DOHH2 (cell line): ENCODE measurements around the gene NUP93.

Source experiments
- H3F3A ChIP-seq: fragments of 200-600 bp; sonication (generic), shearing (Covaris generic); 2 replicates; pipeline ENCODE4 v1.6.0; 2016; ENCODE audit warnings: antibody characterized with exemption, mild to moderate bottlenecking; ENCODE audit not compliant: control insufficient read depth, insufficient read depth
- H3K27ac ChIP-seq: fragments of 200-600 bp; sonication (generic); 2 replicates; pipeline ENCODE4 v1.5.1; 2014; ENCODE audit warnings: low read depth, mild to moderate bottlenecking, low read length, moderate library complexity
- H3K27me3 ChIP-seq: fragments of 200-600 bp; sonication (generic); 2 replicates; pipeline ENCODE4 v1.6.1; 2014; ENCODE audit warnings: mild to moderate bottlenecking, low read length, mixed read lengths; ENCODE audit not compliant: control insufficient read depth
- H3K36me3 ChIP-seq: fragments of 200-600 bp; sonication (generic); 2 replicates; pipeline ENCODE4 v1.6.1; 2014; ENCODE audit warnings: mild to moderate bottlenecking, low read length, moderate library complexity, mixed read lengths; ENCODE audit not compliant: control insufficient read depth
- H3K4me1 ChIP-seq: fragments of 200-600 bp; sonication (generic); 2 replicates; pipeline ENCODE4 v1.6.1; 2014; ENCODE audit warnings: mild to moderate bottlenecking, low read length, mixed read lengths; ENCODE audit not compliant: control insufficient read depth
- H3K4me2 ChIP-seq: fragments of 200-600 bp; sonication (generic); 2 replicates; pipeline ENCODE4 v1.6.0; 2014; ENCODE audit warnings: mild to moderate bottlenecking, low read length, moderate library complexity
- H3K4me3 ChIP-seq: fragments of 200-600 bp; sonication (generic); 2 replicates; pipeline ENCODE4 v1.5.1; 2014; ENCODE audit warnings: mild to moderate bottlenecking, low read length, mixed read lengths
- H3K79me2 ChIP-seq: fragments of 200-600 bp; sonication (generic); 2 replicates; pipeline ENCODE4 v1.6.1; 2014; ENCODE audit warnings: mild to moderate bottlenecking, low read length, mixed read lengths; ENCODE audit not compliant: control insufficient read depth
- H3K9me2 ChIP-seq: fragments of 200-600 bp; sonication (generic); replicated peaks from 2 replicates; pipeline ENCODE4 v1.6.1; 2014; ENCODE audit warnings: mild to moderate bottlenecking, low read length, mixed read lengths; ENCODE audit not compliant: control insufficient read depth
- H3K9me3 ChIP-seq: fragments of 200-600 bp; sonication (generic); 2 replicates; pipeline ENCODE4 v1.6.1; 2014; ENCODE audit warnings: antibody characterized with exemption, low read length, mixed read lengths; ENCODE audit not compliant: control insufficient read depth, insufficient read depth
- H4K20me1 ChIP-seq: fragments of 200-600 bp; sonication (generic); 2 replicates; pipeline ENCODE4 v1.6.0; 2014; ENCODE audit warnings: low read depth, mild to moderate bottlenecking, antibody characterized with exemption, low read length, moderate library complexity; ENCODE audit not compliant: control insufficient read depth, insufficient read depth
- EZH2phosphoT487 ChIP-seq: fragments of 200-600 bp; sonication (generic); IDR thresholded peaks from 2 replicates; pipeline ENCODE4 v1.6.1; 2017; ENCODE audit warnings: borderline replicate concordance, mild to moderate bottlenecking, antibody characterized with exemption, low read length, moderate library complexity, mixed read lengths
- TF ChIP-seq, protein P1 (sequence below): fragments of 200-600 bp; sonication (generic); IDR thresholded peaks from one replicate; pipeline ENCODE4 v1.5.1; 2014; ENCODE audit warnings: antibody characterized with exemption, mild to moderate bottlenecking, low read depth, low read length; ENCODE audit not compliant: poor library complexity, severe bottlenecking

The NUP93 gene

GRCh38 chr16:56683424-56684172, 46.3 kb upstream of the NUP93 start:
- no peaks in the 10 kb centered on the region for H3K9me3 ChIP-seq
- no peak overlapping the region for H3K4me3 ChIP-seq
- H3K27ac ChIP-seq: no peak overlapping the region
- no peaks in the 10 kb centered on the region for H3K36me3 ChIP-seq
- H3K27me3 ChIP-seq: peaks cover 19% of the 10 kb centered on the region
- H3F3A ChIP-seq: no peaks in the 10 kb centered on the region
- no peak overlapping the region for H3K4me2 ChIP-seq
- H3K4me1 ChIP-seq: peaks cover 14% of the 10 kb centered on the region
- no peaks in the 10 kb centered on the region for H4K20me1 ChIP-seq
- H3K79me2 ChIP-seq: no peaks in the 10 kb centered on the region
- TF ChIP-seq, protein P1, sequence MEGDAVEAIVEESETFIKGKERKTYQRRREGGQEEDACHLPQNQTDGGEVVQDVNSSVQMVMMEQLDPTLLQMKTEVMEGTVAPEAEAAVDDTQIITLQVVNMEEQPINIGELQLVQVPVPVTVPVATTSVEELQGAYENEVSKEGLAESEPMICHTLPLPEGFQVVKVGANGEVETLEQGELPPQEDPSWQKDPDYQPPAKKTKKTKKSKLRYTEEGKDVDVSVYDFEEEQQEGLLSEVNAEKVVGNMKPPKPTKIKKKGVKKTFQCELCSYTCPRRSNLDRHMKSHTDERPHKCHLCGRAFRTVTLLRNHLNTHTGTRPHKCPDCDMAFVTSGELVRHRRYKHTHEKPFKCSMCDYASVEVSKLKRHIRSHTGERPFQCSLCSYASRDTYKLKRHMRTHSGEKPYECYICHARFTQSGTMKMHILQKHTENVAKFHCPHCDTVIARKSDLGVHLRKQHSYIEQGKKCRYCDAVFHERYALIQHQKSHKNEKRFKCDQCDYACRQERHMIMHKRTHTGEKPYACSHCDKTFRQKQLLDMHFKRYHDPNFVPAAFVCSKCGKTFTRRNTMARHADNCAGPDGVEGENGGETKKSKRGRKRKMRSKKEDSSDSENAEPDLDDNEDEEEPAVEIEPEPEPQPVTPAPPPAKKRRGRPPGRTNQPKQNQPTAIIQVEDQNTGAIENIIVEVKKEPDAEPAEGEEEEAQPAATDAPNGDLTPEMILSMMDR: no peak
- no peak for TF ChIP-seq EZH2phosphoT487
- H3K9me2 ChIP-seq: no peaks in the 10 kb centered on the region

DNA sequence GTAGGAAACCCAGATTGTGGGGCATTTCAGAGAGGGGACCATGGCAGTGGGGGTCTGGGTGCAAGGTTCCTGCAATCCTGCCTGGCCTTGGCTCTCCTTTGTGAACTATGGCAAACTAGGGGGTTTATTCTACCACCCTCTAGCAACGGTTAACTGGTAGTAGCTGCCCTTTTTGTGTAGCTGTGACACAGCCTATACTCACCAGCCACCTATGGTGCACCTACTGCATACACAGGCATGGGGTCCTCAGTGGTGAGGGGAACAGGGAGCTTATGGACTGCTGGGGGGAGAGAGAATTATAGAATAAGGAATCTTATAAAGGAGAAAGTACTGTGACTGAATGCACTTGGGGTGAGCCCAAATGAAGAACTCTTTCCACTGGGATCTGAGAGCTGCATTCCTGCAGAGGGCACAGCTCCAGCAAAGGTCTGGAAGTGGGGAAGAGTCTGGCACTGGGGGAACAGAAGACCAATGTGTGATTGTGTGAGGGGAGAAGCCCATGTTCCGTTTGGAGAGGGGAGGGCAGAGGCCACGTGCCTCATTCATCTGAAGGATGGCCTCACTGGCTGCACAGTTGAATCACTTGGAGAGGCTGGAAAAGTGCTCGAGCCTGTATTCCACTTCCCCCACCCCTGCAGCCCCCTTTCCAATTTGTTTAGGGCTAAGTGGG, 45.5 kb upstream of the NUP93 start:
- Histone ChIP-seq H3F3A (no peaks in the 10 kb centered on the region), H3K36me3 (no peaks in the 10 kb centered on the region), H3K27ac (no peak overlapping the region), H3K4me1 (peaks cover 14% of the 10 kb centered on the region), H3K79me2 (no peaks in the 10 kb centered on the region), H3K27me3 (peaks cover 25% of the 10 kb centered on the region), H3K9me3 (no peaks in the 10 kb centered on the region), H3K4me3 (no peak overlapping the region), H3K9me2 (no peaks in the 10 kb centered on the region), H4K20me1 (no peaks in the 10 kb centered on the region), H3K4me2 (no peak overlapping the region)
- no peak for TF ChIP-seq EZH2phosphoT487
- TF ChIP-seq, protein P1: no peak

GRCh38 chr16:56684926-56685590, 44.9 kb upstream of the NUP93 start:
- H3K4me2 ChIP-seq: no peak overlapping the region
- H3K9me2 ChIP-seq: no peaks in the 10 kb centered on the region
- H3K36me3 ChIP-seq: no peaks in the 10 kb centered on the region
- no peaks in the 10 kb centered on the region for H3K79me2 ChIP-seq
- no peak overlapping the region for H3K4me3 ChIP-seq
- TF ChIP-seq, protein P1: no peak
- TF ChIP-seq EZH2phosphoT487: no peak
- peaks cover 14% of the 10 kb centered on the region for H3K4me1 ChIP-seq
- no peaks in the 10 kb centered on the region for H3K9me3 ChIP-seq
- no peak overlapping the region for H3K27ac ChIP-seq
- H3F3A ChIP-seq: no peaks in the 10 kb centered on the region
- peaks cover 31% of the 10 kb centered on the region for H3K27me3 ChIP-seq
- no peaks in the 10 kb centered on the region for H4K20me1 ChIP-seq
